Right kidney (tissue), 1 donor: Measurements from ENCODE around the gene KRTAP12-1.
"Not testable (repeated sequence)": the region's sequence is repeated elsewhere in the genome, so short reads cannot be mapped to it uniquely, and the experiment has no call there.

Experiments
- DNase-seq: peaks from one replicate; pipeline ENCODE4 v3.0.0-alpha.2; 2016

The KRTAP12-1 gene

GRCh38 chr21:44644878-44645277 lies 37.1 kb downstream of the KRTAP12-1 start:
- no peak for DNase-seq

- no peak for DNase-seq
Observed at GRCh38 chr21:44643741-44644310, 38.1 kb downstream of the KRTAP12-1 start.

GRCh38 chr21:44640761-44641160 lies 41.2 kb downstream of the KRTAP12-1 start:
- DNase-seq: no peak

GRCh38 chr21:44639331-44639655 lies 42.7 kb downstream of the KRTAP12-1 start:
- no peak for DNase-seq

GRCh38 chr21:44638506-44639330 lies 43.2 kb downstream of the KRTAP12-1 start:
- DNase-seq: not testable (repeated sequence)

- DNase-seq: not testable (repeated sequence)
Observed at GRCh38 chr21:44637851-44638348, 44.1 kb downstream of the KRTAP12-1 start.

- no peak for DNase-seq
Observed at GRCh38 chr21:44637018-44637850, 44.7 kb downstream of the KRTAP12-1 start, which contains the start of gene KRTAP10-10. Gene KRTAP10-10, plus strand, starts transcription at chr21:44637356. Its CDS starts 62 bp downstream, at chr21:44637418.

- DNase-seq: no peak
Observed at GRCh38 chr21:44636209-44637017, 45.5 kb downstream of the KRTAP12-1 start.

GRCh38 chr21:44632067-44632466 lies 49.9 kb downstream of the KRTAP12-1 start:
- no peak for DNase-seq
